Body of pancreas (tissue), 4 donors: Measurements from ENCODE around the gene NUP210.

Experiments
- CTCF ChIP-seq, 7 experiments: fragments of 450-650 bp in 4 of 7; fragments of 200-600 bp in 3 of 7; sonication (generic) in 3 of 7; IDR thresholded peaks; one replicate each; pipeline ENCODE4 v1.5.1; 2016 to 2019; ENCODE audit warnings: antibody characterized with exemption in 7 of 7
- POLR2A ChIP-seq, 3 donors: fragments of 450-650 bp; IDR thresholded peaks; one replicate each; pipeline ENCODE4 v1.6.1; 2016; ENCODE audit warnings: antibody characterized with exemption in 3 of 3, mild to moderate bottlenecking in 2 of 3

- no peak for TF ChIP-seq POLR2A (IDR thresholded peaks at IDR 0.05)
- TF ChIP-seq CTCF (IDR thresholded peaks at IDR 0.05): no peak
Measured at GRCh38 chr3:13336592-13336991, 83.5 kb downstream of the NUP210 start.
